Endothelial cell of umbilical vein (primary cell): Measurements from ENCODE around the gene COPS2. TPM values are rescaled to one million over a fixed set of nuclear protein-coding genes. Genes with fewer than 3 reads are reported as not detected.
A peak's percentile ranks its signal among the peaks of the same experiment; 100 is the strongest.

ENCODE experiments used
- BruUV-seq: library from RNA; stranded (reverse); fragments of 400-500 nt; replicated peaks from 2 replicates; lab custom pipeline; 2021; lab: Mats Ljungman, UMichigan
- CTCF ChIA-PET: fragments of 300-600, 350-600 bp; sonication (Branson Sonifier 250); formaldehyde crosslinking; loops from one replicate; lab custom pipeline; 2021; ENCODE audit warnings: antibody characterized with exemption, inconsistent platforms; lab: Charles Lee
- POLR2A ChIA-PET: fragments of 300-600, 350-600 bp; sonication (Branson Sonifier 250); formaldehyde crosslinking; loops from one replicate; lab custom pipeline; 2021; ENCODE audit warnings: antibody characterized with exemption, inconsistent platforms; lab: Charles Lee
- DNase-seq: peaks from one replicate; pipeline ENCODE4 v3.0.0-alpha.2; 2011; ENCODE audit warnings: low read depth, low spot score
- FAIRE-seq: peaks from 2 replicates; lab custom pipeline; 2011; peaks lifted over from hg19 to GRCh38; lab: Jason Lieb, UNC
- H2AFZ ChIP-seq: 2 replicates; pipeline ENCODE4 v1.6.0; 2012; ENCODE audit warnings: low read depth, low read length, control low read depth, inconsistent platforms
- H3K27ac ChIP-seq: 2 replicates; pipeline ENCODE4 v1.5.1; 2011; ENCODE audit warnings: low read depth, mild to moderate bottlenecking, control low read depth, low read length, moderate library complexity; ENCODE audit not compliant: insufficient read depth
- H3K27me3 ChIP-seq, 2 experiments: 2 replicates each; pipeline versions ENCODE4 v1.6.0 to v1.6.1; 2011; ENCODE audit warnings: low read length in 2 of 2, mixed read lengths in 1 of 2; ENCODE audit not compliant: control insufficient read depth in 2 of 2, insufficient read depth in 2 of 2
- H3K36me3 ChIP-seq, 2 experiments: 2 replicates in 1 of 2; 3 replicates in 1 of 2; pipeline ENCODE4 v1.5.1; 2011; ENCODE audit warnings: low read length in 2 of 2, mild to moderate bottlenecking in 1 of 2, moderate library complexity in 1 of 2; ENCODE audit not compliant: control insufficient read depth in 2 of 2, insufficient read depth in 2 of 2; ENCODE audit errors: extremely low read depth in 1 of 2
- H3K4me1 ChIP-seq: 3 replicates; pipeline ENCODE4 v1.5.1; 2011; ENCODE audit warnings: mild to moderate bottlenecking, low read length; ENCODE audit not compliant: control insufficient read depth, insufficient read depth; ENCODE audit errors: extremely low read depth
- H3K4me2 ChIP-seq: 2 replicates; pipeline ENCODE4 v1.6.1; 2011; ENCODE audit warnings: low read length, control low read depth, mixed read lengths; ENCODE audit not compliant: insufficient read depth
- H3K4me3 ChIP-seq, 3 experiments: fragments of 200-600 bp in 1 of 3; sonication (generic), shearing (Covaris generic) in 1 of 3; replicated peaks in 1 of 3; 2 replicates each; pipeline ENCODE4 v1.5.1; 2011 to 2016; ENCODE audit warnings: control low read depth in 3 of 3, low read length in 3 of 3, mild to moderate bottlenecking in 2 of 3, inconsistent platforms in 1 of 3, low read depth in 1 of 3, moderate library complexity in 1 of 3; ENCODE audit not compliant: insufficient read depth in 1 of 3
- H3K79me2 ChIP-seq: 2 replicates; pipeline ENCODE4 v1.6.0; 2012; ENCODE audit warnings: low read length, inconsistent platforms; ENCODE audit not compliant: control insufficient read depth, insufficient read depth
- H3K9ac ChIP-seq: replicated peaks from 2 replicates; pipeline ENCODE3; 2011; ENCODE audit warnings: low read length, control low read depth; ENCODE audit not compliant: insufficient read depth; ENCODE audit errors: extremely low read depth
- H3K9me1 ChIP-seq: replicated peaks from 3 replicates; pipeline ENCODE4 v1.6.0; 2011; ENCODE audit warnings: mild to moderate bottlenecking, low read length; ENCODE audit not compliant: control insufficient read depth, insufficient read depth; ENCODE audit errors: extremely low read depth
- H3K9me3 ChIP-seq: replicated peaks from 2 replicates; pipeline ENCODE4 v1.5.1; 2012; ENCODE audit warnings: low read length, inconsistent platforms; ENCODE audit not compliant: control insufficient read depth, insufficient read depth
- H4K20me1 ChIP-seq: replicated peaks from 2 replicates; pipeline ENCODE3; 2011; ENCODE audit warnings: mild to moderate bottlenecking, low read length; ENCODE audit not compliant: control insufficient read depth, insufficient read depth; ENCODE audit errors: extremely low read depth
- CTCF ChIP-seq, 2 donors: IDR thresholded peaks; 1 replicate in 1 of 2; 2 replicates in 1 of 2; pipeline ENCODE4 v1.5.1; 2011; ENCODE audit warnings: low read length in 2 of 2, mild to moderate bottlenecking in 2 of 2, moderate library complexity in 2 of 2, control low read depth in 1 of 2, inconsistent platforms in 1 of 2, low read depth in 1 of 2; ENCODE audit not compliant: insufficient read depth in 1 of 2; ENCODE audit errors: extremely low read depth in 1 of 2
- FOS ChIP-seq: IDR thresholded peaks from 2 replicates; pipeline ENCODE4 v1.6.1; 2011; ENCODE audit warnings: mild to moderate bottlenecking, low read length, moderate library complexity, borderline replicate concordance; ENCODE audit not compliant: insufficient read depth
- GATA2 ChIP-seq: IDR thresholded peaks from 2 replicates; pipeline ENCODE4 v1.7.0; 2011; ENCODE audit warnings: low read depth, mild to moderate bottlenecking, moderate library complexity, mixed read lengths, low read length; ENCODE audit not compliant: insufficient read length, insufficient read depth
- JUN ChIP-seq: IDR thresholded peaks from 2 replicates; pipeline ENCODE4 v1.6.1; 2011; ENCODE audit warnings: borderline replicate concordance, low read depth; ENCODE audit not compliant: insufficient read length, insufficient read depth
- POLR2AphosphoS5 ChIP-seq: IDR thresholded peaks from 2 replicates; pipeline ENCODE4 v1.6.1; 2012; ENCODE audit warnings: low read depth, mild to moderate bottlenecking, control low read depth, low read length, moderate library complexity; ENCODE audit not compliant: insufficient read depth
- dilution Hi-C: fragments of 300-500 bp; cut with MboI; formaldehyde crosslinking; loops from one replicate; pipeline ENCODE4 v1.15.0; 2019; ENCODE audit warnings: low sequenced_read_pairs; ENCODE audit not compliant: extremely low pct_ligation_motif_present
- intact Hi-C: fragments of 100-400 bp; cut with micrococcal nuclease; formaldehyde crosslinking; loops from one replicate; pipeline ENCODE4 v1.10.0; 2022
- polyA plus RNA-seq, 4 experiments: library from polyadenylated mRNA; depleted of rRNA in 3 of 4; stranded (reverse) in 3 of 4; unstranded in 1 of 4; fragments of >200 nt; gene quantifications; 2 replicates each; pipeline versions ENCODE4 v1.2.1 to v1.2.3, GENCODE V29; 2011 to 2012; ENCODE audit warnings: missing spikeins in 1 of 4
- total RNA-seq: library from RNA; stranded (reverse); gene quantifications from 2 replicates; pipeline ENCODE4 v1.2.3, GENCODE V29; 2021

COPS2 gene
- total and polyA plus RNA-seq, 2 donors (not counting 3 experiments of a cell fraction or from before 2014, with no cell fraction given): 20.2 to 79.3 TPM

- H3K9me1 ChIP-seq: no peaks in the 10 kb centered on the region
- dilution Hi-C loops: no loop called here
- H2AFZ ChIP-seq: no peak overlapping the region
- H3K27ac ChIP-seq: peak overlapping the region; percentile 31
- no peaks in the 10 kb centered on the region for H3K9me3 ChIP-seq
- intact Hi-C loops: loop anchor here (1.0 kb wide), 3 partner anchors 100 to 284 kb away; partner anchors contain the start of genes SECISBP2L and SHC4
- H3K4me1 ChIP-seq: peaks cover 10% of the 10 kb centered on the region
- no peaks in the 10 kb centered on the region for H3K27me3 ChIP-seq
- TF ChIP-seq POLR2AphosphoS5 (no peak), FOS (peak; percentile 57), CTCF (IDR thresholded peaks at IDR 0.05; ENCODE audit: extremely low read depth in 1 of 2, insufficient read depth in 1 of 2, low read depth in 1 of 2, low read length in 2 of 2) (peak; percentile 53 to 59), GATA2 (no peak), JUN (peak; percentile 16)
- ChIA-PET POLR2A (no interaction called here), CTCF (interaction anchor here (0.6 to 5.2 kb wide), 68 partner anchors 9 to 1000 kb away, joined by 3 to 181 read pairs (median 5); partner anchors contain the start of genes CEP152, COPS2, EID1 and FGF7)
- peaks cover 12 to 13% of the 10 kb centered on the region in 2 experiments for H3K36me3 ChIP-seq
- no TSS peak for BruUV-seq
- peak overlapping the region; percentile 73 for H3K4me2 ChIP-seq
- FAIRE-seq (no peak), DNase-seq (peak; percentile 90)
- H3K9ac ChIP-seq: peak overlapping the region; percentile 20
- peaks cover 10% of the 10 kb centered on the region for H4K20me1 ChIP-seq
- H3K4me3 ChIP-seq: peak overlapping the region in 1 of 3 experiments; percentile 17
- H3K79me2 ChIP-seq: peaks cover 75% of the 10 kb centered on the region
Measured at GRCh38 chr15:49145651-49146609, 9.5 kb downstream of the COPS2 start.
